Gastrocnemius medialis (tissue), 4 donors: ENCODE results near the gene SAMHD1. TPM values are rescaled to one million over a fixed set of nuclear protein-coding genes. Genes with fewer than 3 reads are reported as not detected.

ENCODE experiments used
- ATAC-seq, 2 donors: fragments of 150-250 bp; one replicate each; pipeline ENCODE4 v1.9.1; 2016
- DNase-seq, 2 donors: peaks; one replicate each; pipeline ENCODE4 v3.0.0-alpha.2; 2019
- H3K27ac ChIP-seq, 4 donors: fragments of 200-600 bp; sonication (generic); 1 replicate in 1 of 4; 2 replicates in 3 of 4; pipeline ENCODE4 v1.5.1; 2016 to 2018; ENCODE audit warnings: mild to moderate bottlenecking in 2 of 4, moderate library complexity in 1 of 4
- H3K27me3 ChIP-seq, 3 donors: fragments of 200-600 bp; sonication (generic) in 2 of 3; 1 replicate in 1 of 3; 2 replicates in 2 of 3; pipeline versions ENCODE4 v1.5.1 to v1.6.0; 2016 to 2019; ENCODE audit warnings: mild to moderate bottlenecking in 1 of 3, moderate library complexity in 1 of 3
- H3K36me3 ChIP-seq, 2 donors: fragments of 200-600 bp; sonication (generic) in 1 of 2; one replicate each; pipeline ENCODE4 v1.5.1; 2017 to 2018
- H3K4me1 ChIP-seq, 2 donors: fragments of 200-600 bp; sonication (generic) in 1 of 2; one replicate each; pipeline ENCODE4 v1.5.1; 2016 to 2017; ENCODE audit warnings: mild to moderate bottlenecking in 2 of 2
- H3K4me3 ChIP-seq, 4 donors: fragments of 200-600 bp; sonication (generic) in 3 of 4; 1 replicate in 1 of 4; 2 replicates in 3 of 4; pipeline ENCODE4 v1.5.1; 2016 to 2019; ENCODE audit warnings: mild to moderate bottlenecking in 2 of 4
- H3K9me3 ChIP-seq, 3 donors: fragments of 200-600 bp; sonication (generic) in 2 of 3; 1 replicate in 1 of 3; 2 replicates in 2 of 3; pipeline ENCODE4 v1.5.1; 2016 to 2019
- POLR2A ChIP-seq, 2 donors: fragments of 450-650 bp; IDR thresholded peaks; one replicate each; pipeline ENCODE4 v1.6.1; 2017; ENCODE audit warnings: antibody characterized with exemption in 2 of 2, mild to moderate bottlenecking in 2 of 2, moderate library complexity in 2 of 2
- in situ Hi-C, 4 donors: fragments of 200-750 bp; cut with MboI; loops; one replicate each; pipeline versions ENCODE4 v1.15.0 to v1.8.0; 2017; ENCODE audit warnings: low sequenced_read_pairs in 4 of 4
- intact Hi-C: fragments of 100-400 bp; cut with DNase I; formaldehyde crosslinking; loops from one replicate; pipeline ENCODE4 v1.15.1; 2023; ENCODE audit warnings: low total_unique reads
- total RNA-seq, 4 donors: library from RNA; depleted of rRNA; stranded (reverse); fragments of >200 nt; gene quantifications; one replicate each; pipeline versions ENCODE4 v1.1.0 to v1.2.3, GENCODE V29; 2016
- TF ChIP-seq, protein P1 (sequence below), 5 experiments: fragments of 450-650 bp in 3 of 5; fragments of 200-600 bp in 2 of 5; sonication (generic) in 2 of 5; IDR thresholded peaks in 4 of 5; conservative IDR thresholded peaks in 1 of 5; 1 replicate in 4 of 5; 2 replicates in 1 of 5; pipeline ENCODE4 v1.5.1; 2016 to 2019; ENCODE audit warnings: antibody characterized with exemption in 5 of 5, mild to moderate bottlenecking in 3 of 5, moderate library complexity in 3 of 5

The SAMHD1 gene
- total RNA-seq, 4 donors from 2014 or later: 37.5 to 84.1 (median 69.4) TPM

DNA sequence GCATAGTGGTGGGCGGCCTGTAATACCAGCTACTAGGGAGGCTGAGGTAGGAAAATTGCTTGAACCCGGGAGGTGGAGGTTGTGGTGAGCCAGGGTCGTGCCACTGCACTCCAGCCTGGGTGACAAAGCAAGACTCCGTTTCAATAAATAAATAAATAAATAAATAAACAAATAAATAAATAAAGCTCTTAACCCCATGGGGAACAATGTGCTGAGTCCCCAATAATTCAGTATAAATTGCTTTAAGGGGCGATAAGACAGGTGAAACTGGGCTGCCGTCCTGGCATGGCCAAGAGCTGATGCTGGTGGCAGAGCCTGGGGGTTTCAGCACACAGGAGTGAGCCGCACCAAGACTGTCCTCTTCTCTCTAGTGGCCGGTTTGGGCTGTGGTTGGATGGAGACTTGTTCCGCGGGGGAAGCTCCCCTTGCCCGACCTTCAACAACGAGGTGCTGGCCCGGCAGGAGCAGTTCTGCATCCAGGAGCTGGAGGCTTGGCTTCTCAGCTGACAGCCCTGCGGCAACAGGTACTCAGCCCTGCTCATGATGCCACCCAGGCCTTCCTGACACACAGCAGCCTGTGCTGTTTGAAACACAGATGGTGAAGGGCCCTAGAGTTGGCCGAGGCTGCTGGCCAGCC is 62.5 kb downstream of the SAMHD1 start:
- Histone ChIP-seq H3K36me3 (peaks cover 0 to 28% of the 10 kb centered on the region in 2 donors), H3K4me1 (peaks cover 0 to 5% of the 10 kb centered on the region in 2 donors), H3K9me3 (no peaks in the 10 kb centered on the region), H3K27ac (no peak overlapping the region), H3K27me3 (no peaks in the 10 kb centered on the region), H3K4me3 (no peak overlapping the region)
- intact Hi-C loops: loop anchor here (5.0 to 10.0 kb wide), 2 partner anchors 334 to 687 kb away; no protein-coding TSS in a partner anchor
- in situ Hi-C loops: no loop called here
- TF ChIP-seq, protein P1, sequence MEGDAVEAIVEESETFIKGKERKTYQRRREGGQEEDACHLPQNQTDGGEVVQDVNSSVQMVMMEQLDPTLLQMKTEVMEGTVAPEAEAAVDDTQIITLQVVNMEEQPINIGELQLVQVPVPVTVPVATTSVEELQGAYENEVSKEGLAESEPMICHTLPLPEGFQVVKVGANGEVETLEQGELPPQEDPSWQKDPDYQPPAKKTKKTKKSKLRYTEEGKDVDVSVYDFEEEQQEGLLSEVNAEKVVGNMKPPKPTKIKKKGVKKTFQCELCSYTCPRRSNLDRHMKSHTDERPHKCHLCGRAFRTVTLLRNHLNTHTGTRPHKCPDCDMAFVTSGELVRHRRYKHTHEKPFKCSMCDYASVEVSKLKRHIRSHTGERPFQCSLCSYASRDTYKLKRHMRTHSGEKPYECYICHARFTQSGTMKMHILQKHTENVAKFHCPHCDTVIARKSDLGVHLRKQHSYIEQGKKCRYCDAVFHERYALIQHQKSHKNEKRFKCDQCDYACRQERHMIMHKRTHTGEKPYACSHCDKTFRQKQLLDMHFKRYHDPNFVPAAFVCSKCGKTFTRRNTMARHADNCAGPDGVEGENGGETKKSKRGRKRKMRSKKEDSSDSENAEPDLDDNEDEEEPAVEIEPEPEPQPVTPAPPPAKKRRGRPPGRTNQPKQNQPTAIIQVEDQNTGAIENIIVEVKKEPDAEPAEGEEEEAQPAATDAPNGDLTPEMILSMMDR (IDR thresholded peaks at IDR 0.05 in 4 of 5, conservative IDR thresholded peaks at IDR 0.05 in 1 of 5): no peak
- no peak for TF ChIP-seq POLR2A (IDR thresholded peaks at IDR 0.05)
- no peak for ATAC-seq
- no peak for DNase-seq

DNA sequence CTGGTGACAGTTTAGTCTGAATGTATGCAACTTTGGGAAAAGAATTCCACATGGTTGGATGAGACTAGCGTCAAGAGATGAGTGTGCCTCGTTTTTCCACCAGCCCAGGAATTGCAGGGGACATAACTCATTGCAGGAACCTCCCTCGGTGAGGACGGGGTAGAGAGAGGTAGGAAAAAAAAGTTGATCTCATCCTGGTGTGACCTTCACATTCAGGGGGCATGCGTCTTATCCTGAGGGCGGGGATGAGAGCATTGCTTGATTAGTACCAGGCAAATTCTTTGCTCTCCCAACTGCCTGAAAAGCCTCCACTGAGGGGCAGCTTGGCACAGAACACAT is 63.8 kb downstream of the SAMHD1 start:
- intact Hi-C loops (loop anchor here (2.0 to 10.0 kb wide), 3 partner anchors 53 to 685 kb away; no protein-coding TSS in a partner anchor), in situ Hi-C loops (no loop called here)
- TF ChIP-seq, protein P1 (IDR thresholded peaks at IDR 0.05 in 4 of 5, conservative IDR thresholded peaks at IDR 0.05 in 1 of 5): no peak
- no peak for TF ChIP-seq POLR2A (IDR thresholded peaks at IDR 0.05)
- no peak overlapping the region for H3K27ac ChIP-seq
- H3K4me1 ChIP-seq: peaks cover 0 to 5% of the 10 kb centered on the region in 2 donors
- ATAC-seq (peak; percentile 17 to 20), DNase-seq (no peak)
- no peaks in the 10 kb centered on the region for H3K9me3 ChIP-seq
- H3K27me3 ChIP-seq: no peaks in the 10 kb centered on the region
- peaks cover 0 to 17% of the 10 kb centered on the region in 2 donors for H3K36me3 ChIP-seq
- H3K4me3 ChIP-seq: no peak overlapping the region

DNA sequence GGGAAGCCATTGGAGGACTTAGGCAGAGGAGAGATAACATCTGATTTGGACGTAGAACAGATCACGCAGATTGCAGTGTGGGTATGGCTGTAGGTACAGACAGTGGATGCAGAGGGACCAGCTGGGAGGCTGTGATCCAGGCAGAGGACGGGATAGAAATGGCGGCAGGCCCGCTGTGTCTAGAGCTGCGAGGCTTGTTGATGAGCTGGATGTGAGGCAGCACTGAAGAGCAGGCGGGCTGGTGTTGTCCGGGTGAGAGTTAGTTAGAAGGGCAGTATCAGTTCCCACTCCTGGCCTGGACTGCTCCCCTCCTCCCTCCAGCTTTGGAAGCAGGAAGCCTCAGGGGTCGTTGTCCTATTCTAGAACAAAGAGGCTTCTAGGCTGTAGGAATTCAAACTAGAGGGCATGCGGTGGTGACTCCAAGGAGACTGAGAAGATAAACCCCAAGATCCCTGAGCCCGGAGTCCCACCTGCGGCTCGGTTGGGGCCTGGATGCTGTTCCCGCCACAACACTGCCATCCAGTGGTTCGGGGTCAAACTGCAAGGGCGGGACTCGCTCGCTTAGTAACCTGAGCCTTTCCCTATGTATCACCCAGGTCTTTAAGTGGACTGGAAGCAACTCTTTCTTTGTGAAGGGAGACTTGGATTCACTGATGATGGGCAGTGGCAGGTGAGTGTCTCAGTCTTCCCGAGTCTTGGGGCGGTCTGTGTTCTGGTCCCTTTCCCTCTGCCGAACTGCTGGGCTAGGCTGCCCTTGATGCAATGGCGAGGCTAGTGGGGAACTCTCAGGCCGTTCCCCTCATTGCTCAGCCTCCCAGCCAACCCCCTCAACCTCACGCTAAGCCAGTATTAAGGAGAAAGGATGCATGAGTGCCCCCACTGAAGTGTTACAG is 64.4 kb downstream of the SAMHD1 start:
- Histone ChIP-seq H3K9me3 (no peaks in the 10 kb centered on the region), H3K36me3 (peaks cover 0 to 11% of the 10 kb centered on the region in 2 donors), H3K27me3 (no peaks in the 10 kb centered on the region), H3K4me1 (peaks cover 0 to 5% of the 10 kb centered on the region in 2 donors), H3K27ac (peak overlapping the region in 1 of 4 donors; percentile 12), H3K4me3 (no peak overlapping the region)
- intact Hi-C loops (loop anchor here (2.0 to 10.0 kb wide), 3 partner anchors 52 to 685 kb away; no protein-coding TSS in a partner anchor), in situ Hi-C loops (no loop called here)
- TF ChIP-seq, protein P1 (IDR thresholded peaks at IDR 0.05 in 4 of 5, conservative IDR thresholded peaks at IDR 0.05 in 1 of 5): peak; percentile 77 to 93 (median 85)
- TF ChIP-seq POLR2A (IDR thresholded peaks at IDR 0.05): no peak
- ATAC-seq (peak; percentile 70 to 83), DNase-seq (peak; percentile 61 to 70)

DNA sequence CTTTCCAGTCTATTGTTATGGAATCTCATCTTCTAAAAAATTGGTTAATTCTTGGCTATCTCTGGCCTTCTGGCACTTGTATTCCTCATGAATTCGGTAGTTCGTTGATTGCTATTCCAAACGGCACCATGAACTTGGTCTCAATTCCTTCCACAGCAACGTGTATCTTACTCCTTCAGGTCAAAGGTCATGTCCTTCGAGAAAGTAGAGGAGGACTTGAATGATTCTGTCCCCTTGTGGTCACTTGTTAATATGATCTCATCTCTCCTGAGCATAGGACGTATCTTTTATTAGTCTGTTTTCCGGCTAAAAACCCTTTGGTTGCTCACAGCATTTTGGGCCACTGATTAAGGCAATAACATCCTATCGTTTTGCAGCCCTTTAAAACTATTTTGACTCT is 66.2 kb downstream of the SAMHD1 start:
- Histone ChIP-seq H3K9me3 (no peaks in the 10 kb centered on the region), H3K36me3 (no peaks in the 10 kb centered on the region), H3K4me1 (peaks cover 0 to 5% of the 10 kb centered on the region in 2 donors), H3K27me3 (no peaks in the 10 kb centered on the region), H3K4me3 (no peak overlapping the region), H3K27ac (no peak overlapping the region)
- intact Hi-C loops: loop anchor here (5.0 to 10.0 kb wide), 2 partner anchors 331 to 683 kb away; no protein-coding TSS in a partner anchor
- DNase-seq: no peak
- ATAC-seq: no peak
- in situ Hi-C loops: no loop called here
- TF ChIP-seq, protein P1 (IDR thresholded peaks at IDR 0.05 in 4 of 5, conservative IDR thresholded peaks at IDR 0.05 in 1 of 5): peak in 1 of 5 experiments; percentile 23
- no peak for TF ChIP-seq POLR2A (IDR thresholded peaks at IDR 0.05)
